ENCODE results near the gene HOOK2. TPM values are rescaled to one million over a fixed set of nuclear protein-coding genes. Genes with fewer than 3 reads are reported as not detected.

HOOK2 gene
- total and polyA plus RNA-seq, 4 donors, result 16.4 to 65.2 (median 32.6) TPM

- no peak for DNase-seq (ENCODE audit: low read depth in 4 of 6, low spot score in 6 of 6)
- H3K27me3 ChIP-seq (ENCODE audit: control insufficient read depth, insufficient read depth, low read length), result no peaks in the 10 kb centered on the region
- no peaks in the 10 kb centered on the region for H3K36me3 ChIP-seq (ENCODE audit: control insufficient read depth, insufficient read depth, low read length)
- WGBS (ENCODE audit: insufficient coverage), result 30% methylated on average over 17 of the region's 19 CpGs
- H3K4me3 ChIP-seq (ENCODE audit: low read depth, low read length), result no peak overlapping the region
- peak overlapping the region; percentile 92 for H3K27ac ChIP-seq (ENCODE audit: low read depth, low read length)
- peaks cover 64% of the 10 kb centered on the region for H3K4me1 ChIP-seq (ENCODE audit: control insufficient read depth, insufficient read depth, low read length)
- no peaks in the 10 kb centered on the region for H3K9me3 ChIP-seq (ENCODE audit: control insufficient read depth, insufficient read depth, low read length)
Measured at GRCh38 chr19:12783849-12784393, 8.6 kb upstream of the HOOK2 start.

- Histone ChIP-seq H3K36me3 (ENCODE audit: control insufficient read depth, insufficient read depth, low read length) (no peaks in the 10 kb centered on the region), H3K27me3 (ENCODE audit: control insufficient read depth, insufficient read depth, low read length) (no peaks in the 10 kb centered on the region), H3K9me3 (ENCODE audit: control insufficient read depth, insufficient read depth, low read length) (no peaks in the 10 kb centered on the region), H3K4me1 (ENCODE audit: control insufficient read depth, insufficient read depth, low read length) (peaks cover 64% of the 10 kb centered on the region), H3K27ac (ENCODE audit: low read depth, low read length) (peak overlapping the region; percentile 92), H3K4me3 (ENCODE audit: low read depth, low read length) (peak overlapping the region; percentile 62)
- WGBS (ENCODE audit: insufficient coverage), result 30% methylated on average over 4 of the region's 16 CpGs
- DNase-seq (ENCODE audit: low read depth in 4 of 6, low spot score in 6 of 6), result no peak
Measured at GRCh38 chr19:12783291-12783848, 8.0 kb upstream of the HOOK2 start.

DNA sequence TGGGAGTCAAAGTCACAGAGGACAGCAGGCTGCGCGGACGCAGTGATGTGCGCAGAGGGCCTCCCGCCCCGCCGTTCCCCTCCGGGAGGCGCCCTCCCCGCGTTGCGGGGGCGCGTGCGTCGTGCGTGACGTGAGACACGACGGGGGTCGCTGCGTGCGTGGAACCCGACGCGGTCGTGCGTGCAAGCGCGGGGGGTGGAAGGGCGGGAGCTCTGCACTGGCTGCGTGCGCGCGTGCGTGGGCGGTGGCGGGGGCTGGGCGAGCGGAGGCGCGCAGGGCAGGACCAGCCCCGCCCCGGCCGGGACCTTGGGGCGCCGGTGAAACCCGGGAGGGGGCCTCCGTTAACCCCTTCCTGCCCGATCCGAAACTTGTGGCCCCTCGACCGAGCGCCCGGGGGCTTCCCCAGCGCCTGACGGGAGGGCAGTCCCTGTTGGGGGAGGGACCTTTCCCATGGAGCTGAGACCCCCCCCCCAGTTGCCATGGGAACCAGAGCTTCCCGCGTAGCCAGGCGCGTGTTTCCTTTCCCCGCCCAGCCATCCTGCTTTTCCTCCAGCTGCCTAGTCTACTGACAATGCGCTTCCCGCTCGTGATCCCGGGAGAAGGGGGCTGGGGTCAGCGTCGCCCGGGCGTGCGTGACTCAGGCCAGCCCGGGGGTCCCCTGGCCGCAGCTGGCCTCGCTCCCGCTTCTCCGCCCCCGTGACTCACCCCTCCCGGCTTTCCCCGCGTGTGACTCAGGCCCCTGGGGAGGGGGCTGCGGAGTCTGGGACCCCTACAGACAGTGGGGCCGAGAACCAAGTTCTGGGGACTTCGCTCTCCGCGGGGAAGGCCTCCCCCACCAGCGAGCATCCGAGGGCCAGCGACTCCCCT, 7.3 kb upstream of the HOOK2 start:
- H3K9me3 ChIP-seq (ENCODE audit: control insufficient read depth, insufficient read depth, low read length), result no peaks in the 10 kb centered on the region
- 0% methylated on average over 82 of the region's 88 CpGs for WGBS (ENCODE audit: insufficient coverage)
- peak overlapping the region; percentile 92 for H3K27ac ChIP-seq (ENCODE audit: low read depth, low read length)
- H3K27me3 ChIP-seq (ENCODE audit: control insufficient read depth, insufficient read depth, low read length), result no peaks in the 10 kb centered on the region
- peak overlapping the region; percentile 62 for H3K4me3 ChIP-seq (ENCODE audit: low read depth, low read length)
- peak in 3 of 6 donors; percentile 78 to 96 (median 95) for DNase-seq (ENCODE audit: low read depth in 4 of 6, low spot score in 6 of 6)
- H3K4me1 ChIP-seq (ENCODE audit: control insufficient read depth, insufficient read depth, low read length), result peaks cover 68% of the 10 kb centered on the region
- H3K36me3 ChIP-seq (ENCODE audit: control insufficient read depth, insufficient read depth, low read length), result no peaks in the 10 kb centered on the region

DNA sequence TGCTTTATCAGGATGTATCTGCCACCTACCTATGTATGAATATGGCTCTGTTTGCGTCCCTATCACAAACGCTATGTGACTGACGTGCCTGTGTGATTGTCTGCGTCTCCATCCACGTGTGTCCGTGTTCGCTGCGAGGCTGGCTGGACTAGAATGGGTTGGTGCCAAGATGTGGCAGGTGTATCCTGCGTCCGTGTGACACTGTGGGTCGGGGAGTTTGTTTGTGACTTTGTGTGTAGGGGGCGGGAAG, 6.7 kb upstream of the HOOK2 start:
- DNase-seq (ENCODE audit: low read depth in 4 of 6, low spot score in 6 of 6), result no peak
- Histone ChIP-seq H3K4me1 (ENCODE audit: control insufficient read depth, insufficient read depth, low read length) (peaks cover 73% of the 10 kb centered on the region), H3K4me3 (ENCODE audit: low read depth, low read length) (peak overlapping the region; percentile 62), H3K27ac (ENCODE audit: low read depth, low read length) (peak overlapping the region; percentile 92), H3K36me3 (ENCODE audit: control insufficient read depth, insufficient read depth, low read length) (no peaks in the 10 kb centered on the region), H3K9me3 (ENCODE audit: control insufficient read depth, insufficient read depth, low read length) (no peaks in the 10 kb centered on the region), H3K27me3 (ENCODE audit: control insufficient read depth, insufficient read depth, low read length) (no peaks in the 10 kb centered on the region)
- WGBS (ENCODE audit: insufficient coverage), result 3% methylated on average over 12 of the region's 12 CpGs

GRCh38 chr19:12779162-12779993, 4.0 kb upstream of the HOOK2 start:
- DNase-seq (ENCODE audit: low read depth in 4 of 6, low spot score in 6 of 6), result peak in 2 of 6 donors; percentile 76 to 79
- WGBS (ENCODE audit: insufficient coverage), result 61% methylated on average over 14 of the region's 15 CpGs
- peak overlapping the region; percentile 93 for H3K27ac ChIP-seq (ENCODE audit: low read depth, low read length)
- H3K4me3 ChIP-seq (ENCODE audit: low read depth, low read length), result peak overlapping the region; percentile 69
- H3K36me3 ChIP-seq (ENCODE audit: control insufficient read depth, insufficient read depth, low read length), result peaks cover 2% of the 10 kb centered on the region
- H3K9me3 ChIP-seq (ENCODE audit: control insufficient read depth, insufficient read depth, low read length), result no peaks in the 10 kb centered on the region
- no peaks in the 10 kb centered on the region for H3K27me3 ChIP-seq (ENCODE audit: control insufficient read depth, insufficient read depth, low read length)
- peaks cover 68% of the 10 kb centered on the region for H3K4me1 ChIP-seq (ENCODE audit: control insufficient read depth, insufficient read depth, low read length)

DNA sequence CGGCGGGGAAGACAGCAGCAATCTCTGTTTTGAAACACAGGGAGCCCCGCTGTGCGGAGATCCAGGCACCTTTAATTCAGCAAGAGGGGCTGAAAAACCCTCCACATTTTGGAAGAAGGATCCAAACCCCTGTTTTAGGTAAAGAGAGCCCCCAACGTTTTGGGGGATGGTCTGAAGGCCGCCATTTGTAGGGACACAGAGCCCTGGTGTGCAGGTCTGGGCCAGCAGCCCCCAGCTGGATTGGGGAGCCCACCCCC, 3.5 kb upstream of the HOOK2 start:
- Histone ChIP-seq H3K36me3 (ENCODE audit: control insufficient read depth, insufficient read depth, low read length) (peaks cover 3% of the 10 kb centered on the region), H3K27me3 (ENCODE audit: control insufficient read depth, insufficient read depth, low read length) (no peaks in the 10 kb centered on the region), H3K27ac (ENCODE audit: low read depth, low read length) (peak overlapping the region; percentile 93), H3K9me3 (ENCODE audit: control insufficient read depth, insufficient read depth, low read length) (no peaks in the 10 kb centered on the region), H3K4me3 (ENCODE audit: low read depth, low read length) (peak overlapping the region; percentile 69), H3K4me1 (ENCODE audit: control insufficient read depth, insufficient read depth, low read length) (peaks cover 64% of the 10 kb centered on the region)
- no peak for DNase-seq (ENCODE audit: low read depth in 4 of 6, low spot score in 6 of 6)
- 23% methylated on average over 4 of the region's 6 CpGs for WGBS (ENCODE audit: insufficient coverage)

DNA sequence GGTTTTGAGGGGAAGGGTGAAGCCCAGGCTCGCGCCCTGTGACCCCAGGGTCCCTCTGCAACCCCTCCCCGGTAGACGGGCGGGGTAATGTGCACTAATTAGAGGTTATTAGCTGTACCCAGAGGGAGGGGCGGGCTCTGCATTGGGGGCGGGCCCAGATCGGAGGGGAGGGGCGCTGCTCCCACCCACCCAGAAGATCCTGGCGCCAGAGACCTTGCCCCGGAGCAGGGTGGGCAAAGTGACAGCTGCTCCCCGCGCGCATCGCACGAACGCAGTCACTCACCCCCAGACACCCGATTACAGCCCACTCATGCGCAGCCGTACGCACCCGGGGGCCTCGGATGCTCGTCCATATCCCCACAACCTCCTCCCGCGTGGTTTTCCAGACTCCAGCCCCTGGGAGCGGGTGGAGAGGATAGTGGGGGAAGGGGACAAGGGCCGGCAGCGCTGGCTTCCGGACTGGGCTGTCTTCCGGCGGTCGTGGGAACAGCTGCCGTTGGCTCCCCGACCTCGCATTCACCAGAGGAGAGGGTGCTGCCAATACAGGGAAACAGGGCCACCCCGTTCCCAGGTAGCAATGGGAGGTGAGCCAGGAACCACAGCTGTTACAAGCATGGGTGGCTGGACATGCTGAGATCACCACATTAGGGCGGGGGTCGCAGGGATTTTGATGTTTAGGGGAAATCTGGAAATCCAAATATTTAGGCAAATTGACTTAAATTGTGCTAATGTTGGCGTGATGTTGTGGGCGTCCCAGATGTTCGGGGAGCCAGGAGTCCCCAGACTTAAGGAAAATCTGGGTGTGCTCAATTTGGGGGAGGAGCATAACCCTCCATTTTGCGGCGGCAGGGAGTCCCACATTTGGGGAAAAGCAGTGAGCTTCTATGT, 2.9 kb upstream of the HOOK2 start:
- DNase-seq (ENCODE audit: low read depth in 4 of 6, low spot score in 6 of 6), result peak in 2 of 6 donors; percentile 82 to 86

GRCh38 chr19:12777217-12778016, 2.1 kb upstream of the HOOK2 start:
- Histone ChIP-seq H3K4me1 (ENCODE audit: control insufficient read depth, insufficient read depth, low read length) (peaks cover 51% of the 10 kb centered on the region), H3K27ac (ENCODE audit: low read depth, low read length) (peak overlapping the region; percentile 93), H3K36me3 (ENCODE audit: control insufficient read depth, insufficient read depth, low read length) (peaks cover 3% of the 10 kb centered on the region), H3K27me3 (ENCODE audit: control insufficient read depth, insufficient read depth, low read length) (no peaks in the 10 kb centered on the region), H3K9me3 (ENCODE audit: control insufficient read depth, insufficient read depth, low read length) (no peaks in the 10 kb centered on the region), H3K4me3 (ENCODE audit: low read depth, low read length) (peak overlapping the region; percentile 69)
- peak in 3 of 6 donors; percentile 63 to 93 (median 91) for DNase-seq (ENCODE audit: low read depth in 4 of 6, low spot score in 6 of 6)
- 4% methylated on average over 29 of the region's 43 CpGs for WGBS (ENCODE audit: insufficient coverage)

More for the DNA sequence above, 2.9 kb upstream of the HOOK2 start:
- 2% methylated on average over 32 of the region's 44 CpGs for WGBS (ENCODE audit: insufficient coverage)
- H3K4me3 ChIP-seq (ENCODE audit: low read depth, low read length), result peak overlapping the region; percentile 69
- no peaks in the 10 kb centered on the region for H3K9me3 ChIP-seq (ENCODE audit: control insufficient read depth, insufficient read depth, low read length)
- peaks cover 59% of the 10 kb centered on the region for H3K4me1 ChIP-seq (ENCODE audit: control insufficient read depth, insufficient read depth, low read length)
- H3K27me3 ChIP-seq (ENCODE audit: control insufficient read depth, insufficient read depth, low read length), result no peaks in the 10 kb centered on the region
- peak overlapping the region; percentile 93 for H3K27ac ChIP-seq (ENCODE audit: low read depth, low read length)
- H3K36me3 ChIP-seq (ENCODE audit: control insufficient read depth, insufficient read depth, low read length), result peaks cover 3% of the 10 kb centered on the region

All from spinal cord (tissue), 10 donors.